Right lobe of liver (tissue), 4 donors: Measurements from ENCODE around the gene BID.

ENCODE experiments used
- POLR2A ChIP-seq: fragments of 450-650 bp; IDR thresholded peaks from one replicate; pipeline ENCODE4 v1.6.1; 2017; ENCODE audit warnings: antibody characterized with exemption, mild to moderate bottlenecking
- TF ChIP-seq, protein P1 (sequence below), 4 donors: fragments of 200-600 bp in 3 of 4; fragments of 450-650 bp in 1 of 4; IDR thresholded peaks; one replicate each; pipeline versions ENCODE4 v1.5.1 to v1.8.0; 2016 to 2022; ENCODE audit warnings: antibody characterized with exemption in 4 of 4, mild to moderate bottlenecking in 2 of 4
- donor health status: DM: no; HTN: no; CAD: no.
- donor health status: DM: no; HTN: no; CAD: no.
- donor health status: DM: no; HTN: yes; CAD: no.

DNA sequence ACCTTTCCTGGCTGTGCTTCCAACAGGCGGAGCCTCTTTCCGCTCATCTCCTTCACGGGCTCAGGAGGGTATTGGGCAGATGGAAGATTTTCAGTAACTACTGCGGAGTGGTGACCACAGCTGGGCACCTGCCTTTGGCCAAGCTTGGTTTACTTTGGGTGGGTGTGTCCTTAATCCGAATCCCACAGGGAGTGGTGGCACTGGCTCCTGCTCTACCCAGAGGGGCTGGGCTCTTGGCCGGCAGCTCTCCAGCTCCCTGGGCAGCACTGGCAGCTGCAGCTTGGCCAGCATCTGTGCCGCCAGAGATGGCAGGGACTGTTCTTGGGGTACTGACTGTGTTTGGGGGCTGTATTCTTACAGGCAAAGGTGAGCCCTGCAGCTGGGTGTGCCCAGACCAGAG lies 29.8 kb downstream of the BID start:
- TF ChIP-seq, protein P1, sequence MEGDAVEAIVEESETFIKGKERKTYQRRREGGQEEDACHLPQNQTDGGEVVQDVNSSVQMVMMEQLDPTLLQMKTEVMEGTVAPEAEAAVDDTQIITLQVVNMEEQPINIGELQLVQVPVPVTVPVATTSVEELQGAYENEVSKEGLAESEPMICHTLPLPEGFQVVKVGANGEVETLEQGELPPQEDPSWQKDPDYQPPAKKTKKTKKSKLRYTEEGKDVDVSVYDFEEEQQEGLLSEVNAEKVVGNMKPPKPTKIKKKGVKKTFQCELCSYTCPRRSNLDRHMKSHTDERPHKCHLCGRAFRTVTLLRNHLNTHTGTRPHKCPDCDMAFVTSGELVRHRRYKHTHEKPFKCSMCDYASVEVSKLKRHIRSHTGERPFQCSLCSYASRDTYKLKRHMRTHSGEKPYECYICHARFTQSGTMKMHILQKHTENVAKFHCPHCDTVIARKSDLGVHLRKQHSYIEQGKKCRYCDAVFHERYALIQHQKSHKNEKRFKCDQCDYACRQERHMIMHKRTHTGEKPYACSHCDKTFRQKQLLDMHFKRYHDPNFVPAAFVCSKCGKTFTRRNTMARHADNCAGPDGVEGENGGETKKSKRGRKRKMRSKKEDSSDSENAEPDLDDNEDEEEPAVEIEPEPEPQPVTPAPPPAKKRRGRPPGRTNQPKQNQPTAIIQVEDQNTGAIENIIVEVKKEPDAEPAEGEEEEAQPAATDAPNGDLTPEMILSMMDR (IDR thresholded peaks at IDR 0.05) = no peak
- TF ChIP-seq POLR2A = no peak
